Measurements from ENCODE around the gene TCF23.

DNA sequence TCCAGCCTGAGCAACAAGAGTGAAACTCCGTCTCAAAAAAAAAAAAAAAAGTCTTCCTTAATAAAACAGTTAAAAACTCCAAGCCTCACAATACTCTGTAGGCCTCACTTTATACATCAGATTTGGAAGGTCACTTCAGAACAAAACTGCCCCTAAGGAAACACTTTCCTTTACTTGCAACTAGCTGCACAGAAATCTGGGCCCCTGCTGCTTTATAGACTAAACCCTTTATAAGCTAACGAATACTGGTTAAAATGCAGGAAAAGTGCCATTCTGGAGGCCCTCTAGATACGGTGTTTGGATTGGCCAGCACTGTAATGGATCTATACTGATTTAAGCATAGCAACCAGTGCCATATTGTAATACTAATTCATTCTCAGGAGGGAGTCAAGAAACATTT lies 23.7 kb upstream of the TCF23 start:
- TF ChIP-seq, protein P1, sequence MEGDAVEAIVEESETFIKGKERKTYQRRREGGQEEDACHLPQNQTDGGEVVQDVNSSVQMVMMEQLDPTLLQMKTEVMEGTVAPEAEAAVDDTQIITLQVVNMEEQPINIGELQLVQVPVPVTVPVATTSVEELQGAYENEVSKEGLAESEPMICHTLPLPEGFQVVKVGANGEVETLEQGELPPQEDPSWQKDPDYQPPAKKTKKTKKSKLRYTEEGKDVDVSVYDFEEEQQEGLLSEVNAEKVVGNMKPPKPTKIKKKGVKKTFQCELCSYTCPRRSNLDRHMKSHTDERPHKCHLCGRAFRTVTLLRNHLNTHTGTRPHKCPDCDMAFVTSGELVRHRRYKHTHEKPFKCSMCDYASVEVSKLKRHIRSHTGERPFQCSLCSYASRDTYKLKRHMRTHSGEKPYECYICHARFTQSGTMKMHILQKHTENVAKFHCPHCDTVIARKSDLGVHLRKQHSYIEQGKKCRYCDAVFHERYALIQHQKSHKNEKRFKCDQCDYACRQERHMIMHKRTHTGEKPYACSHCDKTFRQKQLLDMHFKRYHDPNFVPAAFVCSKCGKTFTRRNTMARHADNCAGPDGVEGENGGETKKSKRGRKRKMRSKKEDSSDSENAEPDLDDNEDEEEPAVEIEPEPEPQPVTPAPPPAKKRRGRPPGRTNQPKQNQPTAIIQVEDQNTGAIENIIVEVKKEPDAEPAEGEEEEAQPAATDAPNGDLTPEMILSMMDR (conservative IDR thresholded peaks at IDR 0.05; ENCODE audit: low read length), result no peak
- no peak for TF ChIP-seq EZH2phosphoT487 (IDR thresholded peaks at IDR 0.05; ENCODE audit: borderline replicate concordance)

Measured in Loucy (cell line).